ENCODE results near the gene MROH2A. TPM values are rescaled to one million over a fixed set of nuclear protein-coding genes. Genes with fewer than 3 reads are reported as not detected.
A peak's percentile ranks its signal among the peaks of the same experiment; 100 is the strongest.

The MROH2A gene
- total and polyA plus RNA-seq, 11 donors: 0.75 TPM; not detected in 10

DNA sequence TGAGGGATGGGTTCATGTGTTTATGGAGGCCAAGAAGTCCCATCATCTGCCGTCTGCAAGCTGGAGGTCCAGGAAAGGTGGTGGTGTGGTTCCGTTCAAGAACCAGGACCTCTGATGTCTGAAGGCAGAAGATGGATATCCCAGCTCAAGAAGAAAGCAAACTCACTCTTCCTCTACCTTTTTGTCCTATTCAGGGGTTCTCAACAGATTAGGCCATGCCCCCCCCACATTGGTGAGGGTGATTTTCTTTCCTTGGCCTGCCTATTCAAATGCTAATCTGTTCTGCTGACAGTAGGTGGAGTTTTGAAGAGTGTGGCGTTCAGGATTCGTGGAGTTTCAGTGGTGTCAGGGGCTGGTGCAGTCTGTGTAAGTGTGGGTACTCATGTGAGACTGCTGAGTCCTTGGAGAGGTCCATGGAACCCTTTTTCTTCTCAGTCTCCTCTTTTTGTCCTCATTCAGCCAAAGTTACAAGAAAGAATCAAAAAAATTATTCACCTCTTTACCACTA, 84.2 kb downstream of the MROH2A start:
- no peak for TF ChIP-seq POLR2A (IDR thresholded peaks at IDR 0.05)
- TF ChIP-seq, protein P1, sequence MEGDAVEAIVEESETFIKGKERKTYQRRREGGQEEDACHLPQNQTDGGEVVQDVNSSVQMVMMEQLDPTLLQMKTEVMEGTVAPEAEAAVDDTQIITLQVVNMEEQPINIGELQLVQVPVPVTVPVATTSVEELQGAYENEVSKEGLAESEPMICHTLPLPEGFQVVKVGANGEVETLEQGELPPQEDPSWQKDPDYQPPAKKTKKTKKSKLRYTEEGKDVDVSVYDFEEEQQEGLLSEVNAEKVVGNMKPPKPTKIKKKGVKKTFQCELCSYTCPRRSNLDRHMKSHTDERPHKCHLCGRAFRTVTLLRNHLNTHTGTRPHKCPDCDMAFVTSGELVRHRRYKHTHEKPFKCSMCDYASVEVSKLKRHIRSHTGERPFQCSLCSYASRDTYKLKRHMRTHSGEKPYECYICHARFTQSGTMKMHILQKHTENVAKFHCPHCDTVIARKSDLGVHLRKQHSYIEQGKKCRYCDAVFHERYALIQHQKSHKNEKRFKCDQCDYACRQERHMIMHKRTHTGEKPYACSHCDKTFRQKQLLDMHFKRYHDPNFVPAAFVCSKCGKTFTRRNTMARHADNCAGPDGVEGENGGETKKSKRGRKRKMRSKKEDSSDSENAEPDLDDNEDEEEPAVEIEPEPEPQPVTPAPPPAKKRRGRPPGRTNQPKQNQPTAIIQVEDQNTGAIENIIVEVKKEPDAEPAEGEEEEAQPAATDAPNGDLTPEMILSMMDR (IDR thresholded peaks at IDR 0.05): no peak
- Histone ChIP-seq H3K9me3 (peaks cover 0 to 11% (median 0%) of the 10 kb centered on the region in 12 donors), H3K36me3 (no peaks in the 10 kb centered on the region), H3K27ac (no peak overlapping the region), H3K4me1 (no peaks in the 10 kb centered on the region), H3K4me3 (no peak overlapping the region), H3K27me3 (no peaks in the 10 kb centered on the region)
- intact Hi-C loops (cut with DNase I): no loop called here
- ATAC-seq: no peak
- DNase-seq: no peak
- WGBS, 4 donors: 60 to 71% (median 69%) methylated on average over 4 of the region's 4 CpGs

DNA sequence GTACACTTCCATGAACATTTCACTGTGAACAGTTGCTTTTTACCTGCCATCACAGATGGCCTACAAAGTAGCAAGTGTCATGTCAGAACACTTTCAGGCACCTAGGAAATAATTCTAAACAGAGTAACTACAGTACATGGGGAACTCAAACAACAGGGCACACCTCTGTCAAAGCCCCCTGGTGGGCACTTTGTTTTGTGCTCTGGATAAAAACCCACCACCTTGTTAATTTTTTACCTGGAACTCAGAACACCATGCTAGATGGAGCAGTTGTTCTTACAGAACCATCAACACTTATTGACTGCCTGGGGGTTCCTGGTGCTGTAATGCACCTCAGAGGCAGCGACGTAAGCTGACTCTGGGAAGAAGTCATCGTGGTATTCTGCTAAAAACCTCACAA, 87.7 kb downstream of the MROH2A start:
- peaks cover 0 to 19% (median 0%) of the 10 kb centered on the region in 9 donors for H3K27me3 ChIP-seq
- intact Hi-C loops (cut with DNase I): no loop called here
- TF ChIP-seq, protein P1 (IDR thresholded peaks at IDR 0.05): no peak
- no peak for TF ChIP-seq POLR2A (IDR thresholded peaks at IDR 0.05)
- DNase-seq: no peak
- no peaks in the 10 kb centered on the region for H3K36me3 ChIP-seq
- H3K4me3 ChIP-seq: no peak overlapping the region
- H3K4me1 ChIP-seq: peaks cover 0 to 4% (median 0%) of the 10 kb centered on the region in 12 donors
- no peak for ATAC-seq
- H3K9me3 ChIP-seq: peaks cover 0 to 24% (median 5%) of the 10 kb centered on the region in 12 donors
- H3K27ac ChIP-seq: no peak overlapping the region
- 92 to 97% (median 95%) methylated on average over 3 of the region's 3 CpGs for WGBS, 4 donors

DNA sequence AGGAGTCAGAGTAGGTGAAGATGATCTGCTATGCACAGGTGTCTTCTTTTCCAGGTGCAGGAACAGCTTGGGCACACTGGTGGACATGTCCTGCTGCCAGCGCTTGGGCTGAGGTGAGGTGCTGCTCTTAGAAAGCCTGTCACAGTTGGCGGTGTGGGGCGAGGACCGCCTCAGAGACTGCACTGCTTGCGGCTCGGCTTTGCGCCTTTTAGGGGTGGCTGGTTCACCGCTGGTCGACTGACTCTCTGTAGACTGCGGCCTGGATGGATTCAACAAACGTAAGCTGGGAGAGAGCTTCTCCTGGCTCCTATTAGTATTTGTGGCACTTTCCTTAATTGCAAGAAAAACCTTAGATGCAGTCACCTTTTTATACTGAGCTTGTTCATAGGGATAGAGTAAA, 88.3 kb downstream of the MROH2A start:
- intact Hi-C loops (cut with DNase I): no loop called here
- H3K9me3 ChIP-seq: peaks cover 0 to 24% (median 5%) of the 10 kb centered on the region in 12 donors
- WGBS, 4 donors: 92 to 98% (median 98%) methylated on average over 10 to 11 of the region's 11 CpGs

DNA sequence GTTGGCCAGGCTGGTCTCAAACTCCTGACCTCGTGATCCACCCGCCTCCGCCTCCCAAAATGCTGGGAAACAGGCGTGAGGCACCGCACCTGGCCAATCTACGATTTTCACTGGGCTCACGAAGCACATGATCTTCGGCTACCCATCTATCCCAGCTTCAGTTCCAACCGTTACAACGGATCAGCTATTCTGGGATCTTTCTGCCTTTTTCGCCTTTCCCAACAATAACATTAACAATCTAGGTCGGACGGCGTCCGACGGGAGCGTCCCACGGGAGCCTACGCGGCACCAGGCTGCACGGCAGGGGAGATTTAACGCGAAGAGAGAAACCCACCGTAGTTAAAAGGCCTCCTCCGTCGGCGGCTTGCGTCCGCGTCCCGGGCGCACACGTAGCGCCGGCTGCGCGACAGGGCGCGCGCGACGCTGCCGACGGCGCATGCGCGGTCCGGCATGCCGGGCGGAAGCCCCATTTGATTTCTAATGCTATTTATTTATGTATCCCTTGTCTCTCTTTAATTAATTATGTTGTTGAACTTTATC, 89.9 kb downstream of the MROH2A start, which contains the start of gene MSL3B:
Gene MSL3B (minus strand): TSS at position 394 of the 540 bp plus-strand sequence.
- ATAC-seq (peak in 3 of 4 donors; percentile 32 to 65 (median 54)), DNase-seq (peak in 3 of 5 donors; percentile 36 to 72 (median 37))
- H3K4me3 ChIP-seq: peak within 1 kb of the TSS; percentile 11 to 63 (median 43)
- 9 to 16% (median 11%) methylated on average over 50 of the region's 50 CpGs for WGBS, 4 donors
- TF ChIP-seq, protein P1 (IDR thresholded peaks at IDR 0.05): no peak
- no peak for TF ChIP-seq POLR2A (IDR thresholded peaks at IDR 0.05)
- H3K36me3 ChIP-seq: no peaks in the 10 kb centered on the region
- intact Hi-C loops (cut with DNase I): no loop called here
- H3K27ac ChIP-seq: peak within 1 kb of the TSS in 1 of 12 donors; percentile 21
- peaks cover 0 to 25% (median 0%) of the 10 kb centered on the region in 9 donors for H3K27me3 ChIP-seq
- peaks cover 0 to 4% (median 0%) of the 10 kb centered on the region in 12 donors for H3K4me1 ChIP-seq
- peaks cover 0 to 24% (median 5%) of the 10 kb centered on the region in 12 donors for H3K9me3 ChIP-seq

More for the DNA sequence above, 88.3 kb downstream of the MROH2A start:
- H3K27me3 ChIP-seq: peaks cover 0 to 21% (median 0%) of the 10 kb centered on the region in 9 donors
- H3K27ac ChIP-seq: no peak overlapping the region
- H3K4me3 ChIP-seq: no peak overlapping the region
- TF ChIP-seq POLR2A (IDR thresholded peaks at IDR 0.05): no peak
- TF ChIP-seq, protein P1 (IDR thresholded peaks at IDR 0.05): no peak
- H3K4me1 ChIP-seq: peaks cover 0 to 4% (median 0%) of the 10 kb centered on the region in 12 donors
- DNase-seq (no peak), ATAC-seq (no peak)
- H3K36me3 ChIP-seq: no peaks in the 10 kb centered on the region

Data from heart left ventricle (tissue), 16 donors.